ENCODE data around the gene AGBL4.

- TF ChIP-seq RARB (CRISPR knock-in tag; IDR thresholded peaks at IDR 0.05): no peak
- no peak for TF ChIP-seq ZNF70 (CRISPR knock-in tag; IDR thresholded peaks at IDR 0.05)
- TF ChIP-seq PATZ1 (CRISPR knock-in tag; IDR thresholded peaks at IDR 0.05; ENCODE audit: borderline replicate concordance): no peak
- TF ChIP-seq ZNF8 (CRISPR knock-in tag; IDR thresholded peaks at IDR 0.05): no peak
- TF ChIP-seq ZNF565 (CRISPR knock-in tag; conservative IDR thresholded peaks at IDR 0.05; ENCODE audit: low read depth): no peak
- TF ChIP-seq ESRRG (CRISPR knock-in tag; IDR thresholded peaks at IDR 0.05): no peak
- no peak for TF ChIP-seq CSDC2 (CRISPR knock-in tag; IDR thresholded peaks at IDR 0.05)
- no peak for TF ChIP-seq TSHZ2 (CRISPR knock-in tag; IDR thresholded peaks at IDR 0.05)
- no peak for TF ChIP-seq PPARA (CRISPR knock-in tag; IDR thresholded peaks at IDR 0.05; ENCODE audit: borderline replicate concordance)
- TF ChIP-seq GLIS3 (CRISPR knock-in tag; IDR thresholded peaks at IDR 0.05): no peak
- TF ChIP-seq ZFP30 (CRISPR knock-in tag; IDR thresholded peaks at IDR 0.05): no peak
Measured at GRCh38 chr1:48749068-48749467, 1274.7 kb downstream of the AGBL4 start.
